K562 (cell line): ENCODE results near the gene SYMPK. TPM values are rescaled to one million over a fixed set of nuclear protein-coding genes. Genes with fewer than 3 reads are reported as not detected.

Source experiments
- ATAC-seq: fragments of 200-7000 bp; cut with Tn5 transposase; 3 replicates; pipeline ENCODE4 v1.9.1; 2020; ENCODE audit warnings: moderate library complexity
- BruUV-seq: library from RNA; stranded (reverse); fragments of 400-500 nt; replicated peaks from 2 replicates; lab custom pipeline; 2021; lab: Mats Ljungman, UMichigan
- CTCF ChIA-PET: fragments of 300-600 bp; formaldehyde crosslinking; extraction: SDS; loops from one replicate; lab custom pipeline; 2021; ENCODE audit warnings: low intra/inter-chr PET ratio; lab: Yijun Ruan, JAX
- POLR2A ChIA-PET: fragments of 300-600, 350-650 bp; sonication (Branson Sonifier 250); formaldehyde crosslinking; extraction: SDS; loops from one replicate; lab custom pipeline; 2021; ENCODE audit warnings: antibody characterized with exemption, inconsistent platforms; lab: Yijun Ruan, JAX
- DNase-seq, 4 experiments: peaks; one replicate each; pipeline versions ENCODE4 v3.0.0 to v3.0.0-alpha.2; 2011 to 2018; ENCODE audit warnings: low spot score in 3 of 4, mixed read lengths in 3 of 4; ENCODE audit errors: extremely low read depth in 1 of 4
- FAIRE-seq: peaks from 2 replicates; lab custom pipeline; 2011; peaks lifted over from hg19 to GRCh38; lab: Jason Lieb, UNC
- H2AFZ ChIP-seq: 2 replicates; pipeline ENCODE4 v1.6.0; 2011; ENCODE audit warnings: low read depth, low read length, control low read depth, inconsistent platforms
- H3K27ac ChIP-seq: fragments of 200-600 bp; 3 replicates; pipeline ENCODE4 v1.8.0; 2011; ENCODE audit warnings: low read depth, mild to moderate bottlenecking, control low read depth, inconsistent platforms, low read length, moderate library complexity, mixed read lengths; ENCODE audit errors: extremely low read depth
- H3K27me3 ChIP-seq, 2 experiments: fragments of 300-600 bp in 1 of 2; 2 replicates in 1 of 2; 3 replicates in 1 of 2; pipeline versions ENCODE4 v1.6.0 to v1.8.0; 2011; ENCODE audit warnings: inconsistent platforms in 2 of 2, low read length in 2 of 2, mild to moderate bottlenecking in 1 of 2, mixed read lengths in 1 of 2, moderate library complexity in 1 of 2; ENCODE audit not compliant: control insufficient read depth in 2 of 2, insufficient read depth in 2 of 2
- H3K36me3 ChIP-seq: fragments of 300-600 bp; 3 replicates; pipeline ENCODE4 v1.8.0; 2011; ENCODE audit warnings: mild to moderate bottlenecking, low read length, inconsistent platforms; ENCODE audit not compliant: control insufficient read depth, insufficient read depth
- H3K4me1 ChIP-seq, 2 experiments: fragments of 200-600 bp in 1 of 2; replicated peaks in 1 of 2; 2 replicates in 1 of 2; 3 replicates in 1 of 2; pipeline versions ENCODE4 v1.5.1 to v1.8.0; 2011; ENCODE audit warnings: inconsistent platforms in 2 of 2, low read length in 2 of 2, mild to moderate bottlenecking in 1 of 2, mixed read lengths in 1 of 2, moderate library complexity in 1 of 2; ENCODE audit not compliant: control insufficient read depth in 2 of 2, insufficient read depth in 2 of 2
- H3K4me2 ChIP-seq: 2 replicates; pipeline ENCODE4 v1.6.1; 2011; ENCODE audit warnings: low read length, control low read depth, inconsistent platforms, mixed read lengths; ENCODE audit not compliant: insufficient read depth
- H3K4me3 ChIP-seq: fragments of 200-600 bp; sonication (generic), shearing (Covaris generic); 2 replicates; pipeline ENCODE4 v1.5.1; 2016; ENCODE audit warnings: control low read depth, inconsistent platforms
- H3K79me2 ChIP-seq: fragments of 200-600 bp; 3 replicates; pipeline ENCODE4 v1.8.0; 2011; ENCODE audit warnings: low read length, inconsistent platforms; ENCODE audit not compliant: control insufficient read depth, insufficient read depth
- H3K9ac ChIP-seq, 2 experiments: 2 replicates each; pipeline versions ENCODE4 v1.6.0 to v1.6.1; 2011; ENCODE audit warnings: low read depth in 2 of 2, low read length in 2 of 2, control low read depth in 1 of 2, inconsistent platforms in 1 of 2, mild to moderate bottlenecking in 1 of 2, mixed read lengths in 1 of 2; ENCODE audit not compliant: insufficient read depth in 1 of 2
- H3K9me1 ChIP-seq: one replicate; pipeline ENCODE4 v1.6.0; 2011; ENCODE audit warnings: inconsistent platforms, mild to moderate bottlenecking, low read length, moderate library complexity; ENCODE audit not compliant: control insufficient read depth, insufficient read depth
- H3K9me3 ChIP-seq: replicated peaks from 2 replicates; pipeline ENCODE4 v1.5.1; 2011; ENCODE audit warnings: low read depth, low read length, inconsistent platforms; ENCODE audit not compliant: control insufficient read depth, insufficient read depth
- H4K20me1 ChIP-seq: replicated peaks from 2 replicates; pipeline ENCODE4 v1.6.1; 2011; ENCODE audit warnings: low read length, inconsistent platforms, mixed read lengths; ENCODE audit not compliant: control insufficient read depth, insufficient read depth
- ATF6 ChIP-seq: sonication (generic); formaldehyde crosslinking; IDR thresholded peaks from 2 replicates; pipeline ENCODE4 v1.4.0; 2020; ENCODE audit warnings: mild to moderate bottlenecking, missing genetic modification reagents
- CREBBP ChIP-seq: IDR thresholded peaks from one replicate; pipeline ENCODE4 v1.6.1; 2012; ENCODE audit warnings: low read depth, mild to moderate bottlenecking, control low read depth, inconsistent platforms, low read length
- EHMT2 ChIP-seq: fragments of 450-650 bp; IDR thresholded peaks from 2 replicates; pipeline ENCODE4 v1.6.1; 2018; ENCODE audit warnings: antibody characterized with exemption
- MLX ChIP-seq, 2 experiments: fragments of 450-650 bp in 1 of 2; sonication (generic) in 1 of 2; formaldehyde crosslinking; conservative IDR thresholded peaks; 2 replicates each; pipeline versions ENCODE4 v1.4.0 to v1.8.1; 2020 to 2022; ENCODE audit warnings: mild to moderate bottlenecking in 1 of 2, missing genetic modification reagents in 1 of 2
- NFE2 ChIP-seq: IDR thresholded peaks from 2 replicates; pipeline ENCODE4 v1.6.1; 2014; ENCODE audit warnings: antibody characterized with exemption, low read depth
- PKNOX1 ChIP-seq: fragments of 450-650 bp; IDR thresholded peaks from 2 replicates; pipeline ENCODE4 v1.6.1; 2016
- PTBP1 ChIP-seq: fragments of 200-400 bp; formaldehyde crosslinking; IDR thresholded peaks from 2 replicates; pipeline ENCODE4 v1.6.1; 2017; ENCODE audit warnings: low read depth, low read length
- SLC30A9 ChIP-seq: fragments of 250-450 bp; sonication (Bioruptor Pico); IDR thresholded peaks from 2 replicates; pipeline ENCODE4 v1.8.0; 2022; ENCODE audit warnings: mild to moderate bottlenecking, moderate library complexity
- TBP ChIP-seq: optimal IDR thresholded peaks from 2 replicates; pipeline ENCODE3; 2011; ENCODE audit warnings: low read depth, low read length, improper control_type of control experiment
- ZHX1 ChIP-seq: fragments of 150-350 bp; conservative IDR thresholded peaks from 2 replicates; pipeline ENCODE4 v1.6.1; 2014; ENCODE audit warnings: low read length
- ZNF140 ChIP-seq: fragments of 250-450 bp; sonication (Bioruptor Pico); IDR thresholded peaks from 2 replicates; pipeline ENCODE4 v1.8.0; 2021; ENCODE audit warnings: moderate library complexity, mild to moderate bottlenecking, inconsistent platforms
- ZNF395 ChIP-seq: fragments of 200-800 bp; sonication (Bioruptor generic); IDR thresholded peaks from 2 replicates; pipeline ENCODE4 v1.6.1; 2017; ENCODE audit warnings: missing genetic modification characterization, missing compliant biosample characterization
- WGBS: fragments of 100-300 bp; shearing (Covaris generic); methylation state at CpG from one replicate; pipeline ENCODE4 v1.1.6; 2016; ENCODE audit warnings: low coverage, mixed read lengths; ENCODE audit not compliant: insufficient coverage; ENCODE audit errors: missing lambda C conversion rate; 5-methylcytosine and 5-hydroxymethylcytosine counted together
- in situ Hi-C: fragments of 300-500 bp; cut with MboI; formaldehyde crosslinking; loops from 4 replicates; pipeline ENCODE4 v1.15.0; 2018; ENCODE audit warnings: inconsistent platforms, mixed read lengths
- intact Hi-C: fragments of 100-400 bp; cut with micrococcal nuclease; formaldehyde crosslinking; loops from 2 replicates; pipeline ENCODE4 v1.14.2; 2022
- polyA plus RNA-seq, 8 experiments: library from polyadenylated mRNA; depleted of rRNA in 4 of 8; stranded (reverse) in 5 of 8; unstranded in 3 of 8; fragments of >200 nt; fragmentation: Nextera tagmentation in 2 of 8; fragmentation: Illumina TruSeq in 1 of 8; extraction: Ambion mirVana in 2 of 8; extraction: Trizol in 1 of 8; gene quantifications; 2 replicates each; pipeline versions ENCODE4 v1.2.1 to v1.2.3, GENCODE V29; 2011 to 2014; ENCODE audit warnings: inconsistent platforms in 1 of 8, missing spikeins in 1 of 8
- total RNA-seq, 7 experiments: library from RNA; depleted of rRNA in 6 of 7; stranded (reverse); fragments of >200 nt in 6 of 7; fragmentation: Illumina TruSeq in 2 of 7; extraction: Trizol in 2 of 7; gene quantifications; 2 replicates each; pipeline versions ENCODE4 v1.2.1 to v1.2.3, GENCODE V29; 2011 to 2021; ENCODE audit warnings: low replicate concordance in 1 of 7

The SYMPK gene
- total and polyA plus RNA-seq, 9 of the 15 experiments (the other 6 are each of a cell fraction or from before 2014, with no cell fraction given): 0.73 to 95.5 (median 58.4) TPM

- TF ChIP-seq ATF6 (CRISPR knock-in tag) (no peak), TBP (no peak), PTBP1 (no peak), ZHX1 (no peak)
These were observed 13.7 kb upstream of the SYMPK start (continued) for GRCh38 chr19:45876411-45877197.

- H3K9me3 ChIP-seq: no peaks in the 10 kb centered on the region
- no TSS peak for BruUV-seq
- DNase-seq (peak in 1 of 4 experiments; percentile 76), FAIRE-seq (peak; percentile 81), ATAC-seq (peak; percentile 64)
- ChIA-PET CTCF (interaction anchor here (0.7 kb wide), 1 partner anchor 202 kb away, joined by 4 read pairs; no protein-coding TSS in a partner anchor), POLR2A (interaction anchor here (1.1 kb wide), 1 partner anchor 10 kb away, joined by 5 read pairs; no protein-coding TSS in a partner anchor)
- peak overlapping the region; percentile 90 for H3K27ac ChIP-seq
- no peaks in the 10 kb centered on the region for H4K20me1 ChIP-seq
- H3K4me1 ChIP-seq: peaks cover 51 to 74% of the 10 kb centered on the region in 2 experiments
- H2AFZ ChIP-seq: peak overlapping the region; percentile 89
- no peak overlapping the region for H3K4me3 ChIP-seq
- H3K9ac ChIP-seq: peak overlapping the region; percentile 74 to 91; a peak in 3 of 4 replicates
- H3K27me3 ChIP-seq: no peaks in the 10 kb centered on the region
- H3K36me3 ChIP-seq: peaks cover 9% of the 10 kb centered on the region
- peak overlapping the region; percentile 68 for H3K4me2 ChIP-seq
- in situ Hi-C loops (no loop called here), intact Hi-C loops (no loop called here)
- 13% methylated on average over 4 of the region's 4 CpGs for WGBS
- peaks cover 3% of the 10 kb centered on the region; the same call in 1 of the 3 replicates for H3K79me2 ChIP-seq
- no peaks in the 10 kb centered on the region for H3K9me1 ChIP-seq
- peak; percentile 32; the same call in 1 of the 2 replicates for TF ChIP-seq EHMT2
- peak; percentile 61; the same call in 1 of the 2 replicates for TF ChIP-seq PKNOX1
- TF ChIP-seq MLX (CRISPR knock-in tag; conservative IDR thresholded peaks at IDR 0.05): no peak
- no peak for TF ChIP-seq ZNF140 (CRISPR knock-in tag)
- no peak for TF ChIP-seq SLC30A9 (CRISPR knock-in tag)
- TF ChIP-seq ZNF395: no peak
- no peak for TF ChIP-seq NFE2
- TF ChIP-seq CREBBP: no peak
These were observed 13.1 kb upstream of the SYMPK start for GRCh38 chr19:45876161-45876410.
